NCI-H2081 (cell line): Measurements from ENCODE around the gene SHH.

Source experiments
- DNase-seq, 2 experiments: peaks; one replicate each; lab custom pipeline; 2025; lab: John Stamatoyannopoulos, UW

Gene SHH

DNA sequence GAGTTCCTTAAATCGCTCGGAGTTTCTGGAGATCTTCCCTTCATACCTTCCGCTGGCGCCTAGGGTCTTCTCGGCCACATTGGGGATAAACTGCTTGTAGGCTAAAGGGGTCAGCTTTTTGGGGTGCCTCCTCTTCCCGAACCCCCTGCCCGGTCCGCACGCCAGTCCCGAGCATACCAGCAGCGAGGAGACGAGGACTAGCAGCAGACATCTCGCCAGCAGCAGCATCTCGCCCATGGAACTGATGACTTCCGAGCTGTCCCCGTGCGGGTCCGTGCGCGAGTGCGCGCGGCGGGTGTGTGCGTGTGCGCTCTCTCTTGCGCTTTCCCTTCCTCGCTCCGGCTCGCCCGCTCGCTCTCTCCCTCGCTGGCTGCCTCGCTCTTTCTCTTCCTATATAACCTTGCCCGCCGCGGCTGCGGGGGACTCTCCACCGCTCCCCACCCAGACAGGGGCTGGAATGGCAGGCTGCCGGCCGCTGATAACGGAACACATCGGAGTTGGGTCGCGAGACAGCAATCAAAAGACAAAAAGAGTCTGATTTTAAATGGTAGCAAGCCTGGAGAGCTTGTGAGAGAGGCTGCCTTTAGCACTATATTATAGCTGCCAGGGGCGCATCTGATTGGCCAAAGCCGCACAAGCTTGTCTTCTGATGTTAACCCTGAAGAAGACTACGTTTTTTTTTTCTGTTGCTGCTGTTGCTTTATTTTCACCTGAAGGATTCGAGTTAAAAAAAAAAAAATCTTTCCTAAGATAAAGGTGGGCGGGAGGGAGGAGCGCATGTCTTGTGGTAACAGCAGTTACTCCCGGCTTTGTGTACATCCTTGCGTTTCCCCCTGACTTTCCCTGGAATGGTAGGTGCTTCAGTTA lies at the start of gene SHH:
TSS of gene SHH (minus strand) at position 569 of the 867 bp plus-strand sequence. CDS start at position 228, 341 bp downstream.
- no peak for DNase-seq

- DNase-seq = no peak
Measured at GRCh38 chr7:155861480-155861868, 49.2 kb upstream of the SHH start.

DNA sequence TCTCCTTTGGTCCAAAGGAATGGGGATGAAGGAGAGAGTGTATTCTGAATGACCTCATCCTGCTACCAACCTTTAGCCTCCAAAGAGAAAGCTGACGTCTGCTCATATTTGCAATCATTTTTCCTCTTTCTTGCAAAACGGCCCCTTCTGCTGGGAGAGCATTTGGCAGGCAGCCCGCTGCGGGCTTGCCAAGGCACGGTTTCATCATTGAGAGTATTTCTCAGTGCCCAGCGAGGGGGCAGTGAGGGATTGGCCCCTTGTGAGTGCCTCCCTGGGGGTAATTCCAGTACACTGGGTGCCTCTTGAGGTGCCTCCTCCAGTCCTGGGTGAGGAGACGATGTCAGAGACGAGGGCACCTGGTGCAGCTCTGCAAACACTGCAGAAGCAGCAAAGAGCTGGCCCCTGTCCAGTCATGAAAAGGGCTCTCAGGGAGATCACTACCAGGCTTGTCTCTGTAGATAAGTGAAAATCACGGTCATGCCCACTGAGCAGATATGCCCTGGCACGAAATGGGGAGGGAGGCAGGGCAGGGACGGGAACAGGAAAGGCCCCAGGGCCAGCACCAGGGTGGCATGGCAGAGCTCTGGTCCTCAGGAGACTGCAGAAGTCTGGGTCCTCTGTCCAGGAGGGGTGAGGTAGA lies 48.7 kb upstream of the SHH start:
- DNase-seq = no peak

DNA sequence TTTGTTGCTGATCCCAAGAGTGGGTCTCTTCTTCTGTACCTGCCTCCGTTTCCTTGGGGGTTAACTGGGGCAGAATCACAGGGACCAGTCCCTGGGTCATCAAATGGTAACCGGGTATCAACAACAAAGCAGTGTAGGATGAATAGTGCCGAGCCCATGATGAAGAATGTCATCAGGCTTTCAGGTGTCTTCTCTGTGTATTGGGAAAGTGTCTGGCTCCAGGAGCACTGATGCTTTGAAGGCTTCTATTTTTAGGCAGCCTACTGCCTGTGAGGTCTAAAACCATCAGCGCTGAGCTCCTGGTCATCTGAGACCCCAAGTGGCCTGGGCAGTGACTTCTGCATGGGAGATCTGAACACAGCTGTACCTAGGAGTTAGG lies 48.2 kb upstream of the SHH start:
- no peak for DNase-seq

DNA sequence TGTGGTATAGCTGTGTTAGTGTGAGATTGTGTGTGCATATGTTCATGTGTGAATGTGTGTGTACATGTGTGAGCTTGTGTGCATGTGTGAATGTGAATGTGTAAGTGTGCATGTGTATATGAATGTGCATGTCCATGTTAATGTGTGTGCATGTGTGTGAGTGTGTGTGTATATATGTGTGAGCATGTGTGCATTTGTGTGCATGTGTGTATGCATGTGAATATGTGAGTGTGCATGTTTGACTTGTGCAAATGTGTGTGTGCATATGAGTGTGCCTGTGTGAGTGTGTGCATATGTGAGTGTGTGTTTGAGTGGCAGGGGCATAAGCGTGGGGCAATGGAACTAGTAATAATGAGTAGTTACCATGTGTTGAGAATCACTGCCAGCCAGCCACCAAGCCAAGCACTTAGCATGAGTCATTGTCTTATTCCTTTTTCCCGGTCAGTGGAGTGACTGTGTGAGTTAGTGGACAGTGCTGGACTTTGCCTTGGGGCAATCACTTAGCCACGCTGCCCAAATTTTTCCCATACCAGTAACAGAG lies 46.3 kb upstream of the SHH start:
- DNase-seq = no peak

GRCh38 chr7:155857141-155857540 lies 44.9 kb upstream of the SHH start:
- DNase-seq = no peak

DNA sequence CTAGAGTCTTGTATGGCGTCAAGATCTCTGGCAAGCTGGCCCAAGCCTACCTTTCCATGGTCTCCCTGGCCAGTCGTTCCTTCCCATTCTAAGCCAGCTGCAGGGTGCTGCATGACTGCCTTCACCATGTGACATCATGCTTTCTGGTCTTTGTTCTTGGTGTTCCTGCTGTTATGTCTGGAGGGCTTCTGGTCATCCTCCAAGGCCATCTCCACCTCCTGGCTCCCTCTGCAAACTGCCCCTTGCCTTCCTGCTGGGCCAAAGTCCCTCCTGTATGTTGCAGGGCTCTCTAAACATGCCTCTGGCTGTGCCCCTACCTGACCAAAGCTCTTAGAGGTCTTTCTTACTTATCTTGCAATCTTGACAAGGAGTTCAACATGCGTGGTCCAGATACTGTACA lies 44.4 kb upstream of the SHH start:
- no peak for DNase-seq

- no peak for DNase-seq
Measured at GRCh38 chr7:155852426-155853301, 40.4 kb upstream of the SHH start.

GRCh38 chr7:155851892-155852291 lies 39.6 kb upstream of the SHH start:
- no peak for DNase-seq

DNA sequence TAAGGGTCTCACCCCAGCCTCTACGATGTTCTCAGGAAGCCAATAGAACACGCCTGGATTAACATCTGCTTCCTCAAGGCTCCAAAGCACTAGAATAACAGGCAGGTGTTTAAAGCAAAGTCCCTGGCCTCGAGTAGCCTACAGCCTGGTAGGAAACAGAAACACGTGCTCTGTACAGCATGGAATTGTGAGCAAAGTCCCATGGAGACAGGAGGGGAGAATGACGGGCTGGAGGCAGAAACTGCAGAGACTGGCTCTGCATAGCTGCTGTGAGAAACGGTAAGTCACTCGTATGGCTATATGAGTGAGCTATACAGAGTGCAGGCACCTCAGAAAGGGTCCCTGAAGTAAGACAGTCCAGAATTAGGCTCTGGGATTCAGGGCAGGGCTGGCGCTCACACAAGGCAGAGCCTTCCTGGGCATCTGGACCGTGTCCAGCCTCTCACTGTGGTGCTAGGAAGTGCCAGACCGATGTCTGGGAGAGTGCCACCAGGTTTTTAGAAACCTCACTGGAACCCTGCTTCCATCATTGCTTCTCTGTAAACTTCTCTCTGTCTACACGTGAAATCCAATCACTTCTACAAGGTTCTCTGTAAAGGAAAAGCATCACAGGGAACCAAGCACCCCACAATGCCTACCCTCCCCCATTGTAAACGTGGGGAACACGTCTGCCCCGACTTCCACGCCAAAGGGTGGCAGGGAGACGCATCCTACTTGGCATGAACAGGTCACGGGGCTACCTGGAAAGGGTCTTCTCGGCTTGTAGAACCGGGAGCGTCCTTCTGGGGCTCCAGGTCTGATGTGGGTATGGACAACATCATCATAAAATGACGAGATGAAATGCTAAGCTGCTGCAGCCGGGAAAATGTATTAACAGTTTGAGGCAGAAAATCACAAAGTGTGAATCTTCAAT lies 38.8 kb upstream of the SHH start:
- DNase-seq = no peak

- DNase-seq = no peak
Measured at GRCh38 chr7:155850001-155850436, 37.8 kb upstream of the SHH start.

- no peak for DNase-seq
Measured at GRCh38 chr7:155848691-155849669, 36.7 kb upstream of the SHH start.

GRCh38 chr7:155847821-155848435 lies 35.7 kb upstream of the SHH start:
- no peak for DNase-seq

DNA sequence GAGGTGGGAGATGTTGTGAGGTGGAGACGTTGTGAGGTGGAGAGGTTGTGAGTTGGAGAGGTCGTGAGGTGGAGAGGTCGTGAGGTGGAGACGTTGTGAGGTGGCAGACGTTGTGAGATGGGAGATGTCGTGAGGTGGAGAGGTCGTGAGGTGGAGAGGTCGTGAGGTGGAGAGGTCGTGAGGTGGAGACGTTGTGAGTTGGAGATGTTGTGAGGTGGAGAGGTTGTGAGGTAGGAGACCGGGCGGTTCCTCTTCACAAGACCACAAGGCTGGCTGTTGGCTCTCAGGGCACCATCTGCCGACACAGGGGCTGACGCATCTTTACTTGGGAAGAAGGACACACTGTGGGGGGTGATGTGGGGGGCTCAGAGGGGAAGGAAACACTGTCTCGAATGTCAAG lies 34.7 kb upstream of the SHH start:
- DNase-seq = no peak

DNA sequence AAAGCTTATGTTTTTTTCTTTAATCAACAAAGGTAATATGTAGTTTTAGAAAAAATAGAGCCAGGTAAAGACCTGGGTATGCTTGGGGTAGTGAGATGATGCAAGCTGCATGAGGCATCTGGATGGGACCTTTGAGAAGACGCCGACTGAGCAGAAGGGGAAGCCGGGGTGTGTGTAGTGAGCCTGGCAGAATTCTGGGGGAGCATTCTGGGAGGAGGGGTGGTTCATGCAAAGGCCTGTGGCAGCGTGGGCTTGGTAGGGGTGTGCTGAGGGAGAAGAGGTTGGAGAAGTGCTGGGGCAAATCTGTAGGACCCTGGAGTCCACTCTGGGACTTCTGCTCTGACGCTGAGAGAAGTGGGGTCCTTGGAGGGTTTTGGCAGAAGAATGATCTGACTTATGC lies 33.9 kb upstream of the SHH start:
- no peak for DNase-seq

GRCh38 chr7:155845226-155845625 lies 33.0 kb upstream of the SHH start:
- DNase-seq = no peak

DNA sequence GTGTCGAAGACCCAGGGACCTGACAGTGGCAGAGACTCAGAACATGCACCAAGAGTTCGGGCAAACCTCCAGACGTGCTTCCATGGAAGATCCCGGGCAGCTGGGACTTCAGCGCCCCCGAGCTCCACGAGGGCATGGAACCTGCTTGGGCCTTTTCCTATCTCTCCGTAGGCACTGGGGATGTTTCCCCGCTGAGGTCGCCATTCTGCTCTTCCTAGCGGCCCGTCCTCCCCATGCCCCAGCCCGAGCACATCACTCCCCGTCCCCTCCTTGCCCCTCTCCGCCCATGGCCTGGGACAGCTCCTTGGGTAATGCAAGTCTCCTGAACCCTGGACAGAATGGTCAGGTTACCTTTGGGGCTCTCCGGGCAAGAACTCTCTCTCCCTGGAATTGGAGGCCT lies 32.3 kb upstream of the SHH start:
- no peak for DNase-seq

DNA sequence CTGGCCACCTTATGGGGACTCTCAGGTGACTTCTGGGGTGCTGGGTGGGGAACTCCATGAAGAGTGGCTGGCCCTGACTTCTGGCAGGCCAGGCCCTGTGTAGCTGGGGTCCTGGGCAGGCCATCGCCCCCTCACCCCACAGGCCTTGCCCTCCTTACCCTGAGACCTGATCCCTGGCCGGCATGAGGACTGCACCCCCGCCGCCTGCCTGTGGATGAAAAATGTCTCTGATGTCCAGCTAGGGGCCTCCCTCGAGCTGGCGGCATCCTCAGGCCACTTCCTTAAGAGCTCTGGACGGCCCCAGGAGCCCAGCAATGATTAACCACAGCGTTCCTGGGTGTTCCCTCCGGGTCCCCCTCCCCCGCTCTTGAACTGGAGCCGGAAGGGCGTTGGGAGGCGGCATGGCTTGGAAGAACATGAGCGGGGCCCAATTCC lies 31.8 kb upstream of the SHH start:
- no peak for DNase-seq

GRCh38 chr7:155843426-155844018 lies 31.3 kb upstream of the SHH start:
- no peak for DNase-seq
